Colonic mucosa (tissue), 4 donors: ENCODE results near the gene SLC17A8. TPM values are rescaled to one million over a fixed set of nuclear protein-coding genes. Genes with fewer than 3 reads are reported as not detected.

ENCODE experiments used
- DNase-seq: peaks from one replicate; pipeline ENCODE4 v3.0.0-alpha.2; 2020
- H3K27ac ChIP-seq: fragments of 200-600 bp; one replicate; pipeline ENCODE4 v1.8.0; 2021
- H3K27me3 ChIP-seq: fragments of 200-600 bp; one replicate; pipeline ENCODE4 v1.8.0; 2021
- H3K36me3 ChIP-seq: fragments of 200-600 bp; one replicate; pipeline ENCODE4 v1.8.0; 2021
- H3K4me1 ChIP-seq: fragments of 200-600 bp; one replicate; pipeline ENCODE4 v1.8.0; 2021; ENCODE audit warnings: mild to moderate bottlenecking
- H3K4me3 ChIP-seq: fragments of 200-600 bp; one replicate; pipeline ENCODE4 v1.8.0; 2021
- H3K9ac ChIP-seq, 2 donors: one replicate each; pipeline ENCODE4 v1.7.0; 2013; ENCODE audit warnings: control low read depth in 2 of 2, low read depth in 2 of 2, low read length in 2 of 2
- H3K9me3 ChIP-seq: fragments of 200-600 bp; one replicate; pipeline ENCODE4 v1.8.0; 2021
- intact Hi-C: fragments of 100-400 bp; cut with DNase I; formaldehyde crosslinking; loops from one replicate; pipeline ENCODE4 v1.14.1; 2022
- total RNA-seq, 2 donors: library from RNA; stranded (reverse); fragmentation: NEBNext Ultra II Directional in 1 of 2; extraction: Animal tissue kit (Norgen Biotek cat#: 25700) in 1 of 2; gene quantifications; one replicate each; pipeline ENCODE4 v1.2.1, GENCODE V29; 2021
- TF ChIP-seq, protein P1 (sequence below): fragments of 200-600 bp; IDR thresholded peaks from one replicate; pipeline ENCODE4 v1.8.0; 2022; ENCODE audit warnings: antibody characterized with exemption, mild to moderate bottlenecking
- donor health status: healthy.
- donor health status: DM: no; HTN: no; CAD: no.
- donor health status: DM: no; HTN: no; CAD: no.

The SLC17A8 gene
- total RNA-seq, 2 donors from 2014 or later = 0.91 to 3.3 TPM

GRCh38 chr12:100447381-100447780 is 90.5 kb downstream of the SLC17A8 start:
- H3K9me3 ChIP-seq = no peaks in the 10 kb centered on the region
- H3K27me3 ChIP-seq = no peaks in the 10 kb centered on the region
- intact Hi-C loops = no loop called here
- no peak overlapping the region for H3K4me3 ChIP-seq
- no peak overlapping the region for H3K9ac ChIP-seq
- no peak overlapping the region for H3K27ac ChIP-seq
- H3K36me3 ChIP-seq = no peaks in the 10 kb centered on the region
- TF ChIP-seq, protein P1, sequence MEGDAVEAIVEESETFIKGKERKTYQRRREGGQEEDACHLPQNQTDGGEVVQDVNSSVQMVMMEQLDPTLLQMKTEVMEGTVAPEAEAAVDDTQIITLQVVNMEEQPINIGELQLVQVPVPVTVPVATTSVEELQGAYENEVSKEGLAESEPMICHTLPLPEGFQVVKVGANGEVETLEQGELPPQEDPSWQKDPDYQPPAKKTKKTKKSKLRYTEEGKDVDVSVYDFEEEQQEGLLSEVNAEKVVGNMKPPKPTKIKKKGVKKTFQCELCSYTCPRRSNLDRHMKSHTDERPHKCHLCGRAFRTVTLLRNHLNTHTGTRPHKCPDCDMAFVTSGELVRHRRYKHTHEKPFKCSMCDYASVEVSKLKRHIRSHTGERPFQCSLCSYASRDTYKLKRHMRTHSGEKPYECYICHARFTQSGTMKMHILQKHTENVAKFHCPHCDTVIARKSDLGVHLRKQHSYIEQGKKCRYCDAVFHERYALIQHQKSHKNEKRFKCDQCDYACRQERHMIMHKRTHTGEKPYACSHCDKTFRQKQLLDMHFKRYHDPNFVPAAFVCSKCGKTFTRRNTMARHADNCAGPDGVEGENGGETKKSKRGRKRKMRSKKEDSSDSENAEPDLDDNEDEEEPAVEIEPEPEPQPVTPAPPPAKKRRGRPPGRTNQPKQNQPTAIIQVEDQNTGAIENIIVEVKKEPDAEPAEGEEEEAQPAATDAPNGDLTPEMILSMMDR = no peak
- no peak for DNase-seq
- no peaks in the 10 kb centered on the region for H3K4me1 ChIP-seq

DNA sequence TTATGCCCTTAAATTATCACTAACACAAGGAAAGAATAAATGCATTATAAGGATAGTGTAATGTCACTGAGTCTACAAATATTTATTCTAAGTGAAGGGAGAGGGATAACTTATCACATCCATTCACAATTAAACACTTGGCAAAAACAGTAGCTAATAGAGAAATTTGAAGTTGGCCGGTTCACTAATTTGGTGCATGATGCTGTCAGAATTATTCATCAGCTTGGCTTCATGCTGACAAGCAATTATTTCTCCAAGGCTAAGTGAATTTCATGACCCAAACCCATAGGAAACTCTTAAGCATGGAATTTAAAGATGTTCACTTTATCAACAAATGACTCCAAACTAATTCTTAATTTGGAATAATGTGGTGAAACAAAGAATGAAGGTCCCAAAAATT is 91.8 kb downstream of the SLC17A8 start:
- Histone ChIP-seq H3K4me1 (no peaks in the 10 kb centered on the region), H3K36me3 (no peaks in the 10 kb centered on the region), H3K9me3 (no peaks in the 10 kb centered on the region), H3K9ac (no peak overlapping the region), H3K27ac (no peak overlapping the region), H3K4me3 (no peak overlapping the region), H3K27me3 (no peaks in the 10 kb centered on the region)
- DNase-seq = no peak
- intact Hi-C loops = no loop called here
- TF ChIP-seq, protein P1 = no peak

- H3K4me1 ChIP-seq = no peaks in the 10 kb centered on the region
- intact Hi-C loops = no loop called here
- H3K4me3 ChIP-seq = no peak overlapping the region
- TF ChIP-seq, protein P1 = no peak
- H3K9ac ChIP-seq = no peak overlapping the region
- no peaks in the 10 kb centered on the region for H3K27me3 ChIP-seq
- H3K27ac ChIP-seq = no peak overlapping the region
- DNase-seq = no peak
- no peaks in the 10 kb centered on the region for H3K9me3 ChIP-seq
- H3K36me3 ChIP-seq = no peaks in the 10 kb centered on the region
Observed at GRCh38 chr12:100450735-100451134, 93.9 kb downstream of the SLC17A8 start.

DNA sequence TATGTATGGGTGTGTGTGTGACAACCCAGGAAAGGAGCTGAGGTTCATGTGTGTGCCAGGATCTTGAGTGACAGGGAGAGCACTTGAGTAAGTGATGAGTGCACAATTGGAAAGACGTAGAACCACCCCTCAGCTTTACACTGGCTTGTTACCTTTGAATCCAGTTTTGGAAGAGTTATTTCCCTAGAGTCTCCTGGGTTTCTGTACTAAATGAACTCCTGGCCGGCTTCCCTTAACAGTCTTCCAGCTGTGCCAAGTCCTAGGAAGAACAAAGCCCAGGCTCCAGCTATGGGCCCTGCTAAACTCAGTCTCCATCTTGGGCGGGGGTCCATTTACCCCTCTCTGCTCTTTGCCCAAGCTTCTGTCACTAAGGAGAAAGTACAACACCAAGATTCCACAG is 97.1 kb downstream of the SLC17A8 start:
- DNase-seq = no peak
- TF ChIP-seq, protein P1 = no peak
- H3K27ac ChIP-seq = no peak overlapping the region

GRCh38 chr12:100455896-100456295 is 99.0 kb downstream of the SLC17A8 start:
- DNase-seq = no peak
- Histone ChIP-seq H3K9ac (no peak overlapping the region), H3K36me3 (no peaks in the 10 kb centered on the region), H3K4me3 (no peak overlapping the region), H3K27ac (no peak overlapping the region), H3K4me1 (no peaks in the 10 kb centered on the region), H3K9me3 (no peaks in the 10 kb centered on the region), H3K27me3 (no peaks in the 10 kb centered on the region)
- TF ChIP-seq, protein P1 = no peak
- intact Hi-C loops = no loop called here

More for the DNA sequence above, 97.1 kb downstream of the SLC17A8 start:
- H3K9me3 ChIP-seq = no peaks in the 10 kb centered on the region
- intact Hi-C loops = no loop called here
- no peak overlapping the region for H3K4me3 ChIP-seq
- H3K36me3 ChIP-seq = no peaks in the 10 kb centered on the region
- H3K9ac ChIP-seq = no peak overlapping the region
- no peaks in the 10 kb centered on the region for H3K4me1 ChIP-seq
- H3K27me3 ChIP-seq = no peaks in the 10 kb centered on the region

GRCh38 chr12:100458191-100458590 is 101.3 kb downstream of the SLC17A8 start:
- DNase-seq = no peak
- H3K9ac ChIP-seq = no peak overlapping the region
- H3K4me1 ChIP-seq = no peaks in the 10 kb centered on the region
- no peak overlapping the region for H3K27ac ChIP-seq
- H3K4me3 ChIP-seq = no peak overlapping the region
- no peaks in the 10 kb centered on the region for H3K27me3 ChIP-seq
- TF ChIP-seq, protein P1 = no peak
- H3K36me3 ChIP-seq = no peaks in the 10 kb centered on the region
- intact Hi-C loops = no loop called here
- H3K9me3 ChIP-seq = no peaks in the 10 kb centered on the region
